HEK293 (cell line): Measurements from ENCODE around the gene TMEM273.

Experiments used
- CTCF ChIA-PET: fragments of 350-600 bp; formaldehyde crosslinking; extraction: SDS; loops from one replicate; lab custom pipeline; 2021; ENCODE audit warnings: antibody characterized with exemption; lab: Yijun Ruan, JAX
- POLR2A ChIA-PET: fragments of 300-600 bp; formaldehyde crosslinking; extraction: SDS; loops from one replicate; lab custom pipeline; 2020; ENCODE audit warnings: antibody characterized with exemption, inconsistent platforms; lab: Yijun Ruan, JAX
- H3K27ac ChIP-seq: fragments of 200-500 bp; sonication (Bioruptor generic); 2 replicates; pipeline ENCODE4 v1.5.1; 2014; ENCODE audit warnings: low read depth, low read length, control low read depth, inconsistent platforms; ENCODE audit errors: extremely low read depth
- H3K36me3 ChIP-seq, 2 experiments: fragments of 200-500 bp in 1 of 2; sonication (Bioruptor generic) in 1 of 2; 1 replicate in 1 of 2; 2 replicates in 1 of 2; pipeline ENCODE4 v1.5.1; 2014 to 2017; ENCODE audit warnings: inconsistent platforms in 2 of 2, low read length in 2 of 2; ENCODE audit not compliant: control insufficient read depth in 2 of 2, insufficient read depth in 1 of 2
- H3K4me1 ChIP-seq: fragments of 200-500 bp; sonication (Bioruptor generic); 2 replicates; pipeline ENCODE4 v1.5.1; 2014; ENCODE audit warnings: mild to moderate bottlenecking, low read length, inconsistent platforms; ENCODE audit not compliant: control insufficient read depth, insufficient read depth
- H3K4me3 ChIP-seq: 2 replicates; pipeline ENCODE4 v1.5.1; 2011; ENCODE audit warnings: low read depth, mild to moderate bottlenecking, control low read depth, low read length, moderate library complexity
- H3K9me3 ChIP-seq: fragments of 200-500 bp; sonication (Bioruptor generic); 2 replicates; pipeline ENCODE4 v1.5.1; 2014; ENCODE audit warnings: low read depth, low read length, inconsistent platforms; ENCODE audit not compliant: control insufficient read depth, insufficient read depth
- GFI1B ChIP-seq: fragments of 450-650 bp; formaldehyde crosslinking; IDR thresholded peaks from 2 replicates; pipeline ENCODE4 v1.5.1; 2016; ENCODE audit warnings: missing biosample characterization, missing genetic modification characterization
- HOXC10 ChIP-seq: sonication (generic); formaldehyde crosslinking; IDR thresholded peaks from 2 replicates; pipeline ENCODE4 v1.8.1; 2023; ENCODE audit warnings: mild to moderate bottlenecking, missing genetic modification reagents
- HOXD13 ChIP-seq: sonication (generic); formaldehyde crosslinking; IDR thresholded peaks from 2 replicates; pipeline ENCODE4 v1.8.0; 2022; ENCODE audit warnings: missing genetic modification reagents, borderline replicate concordance
- SP3 ChIP-seq: fragments of 450-650 bp; formaldehyde crosslinking; IDR thresholded peaks from 2 replicates; pipeline ENCODE4 v1.5.1; 2016; ENCODE audit warnings: missing biosample characterization, missing genetic modification characterization
- TCF7L2 ChIP-seq: IDR thresholded peaks from 2 replicates; pipeline ENCODE4 v1.6.1; 2011; ENCODE audit warnings: low read depth, mild to moderate bottlenecking, inconsistent platforms, low read length, moderate library complexity, borderline replicate concordance
- ZBTB21 ChIP-seq: fragments of 450-650 bp; formaldehyde crosslinking; IDR thresholded peaks from 2 replicates; pipeline ENCODE4 v1.5.1; 2017; ENCODE audit warnings: missing biosample characterization, missing genetic modification characterization
- ZBTB49 ChIP-seq: fragments of 450-650 bp; formaldehyde crosslinking; IDR thresholded peaks from 2 replicates; pipeline ENCODE4 v1.5.1; 2016; ENCODE audit warnings: missing biosample characterization, missing genetic modification characterization, low read depth
- ZFP37 ChIP-seq: fragments of 450-650 bp; formaldehyde crosslinking; IDR thresholded peaks from 2 replicates; pipeline ENCODE4 v1.5.1; 2016; ENCODE audit warnings: missing biosample characterization, missing genetic modification characterization
- ZFP69B ChIP-seq: fragments of 450-650 bp; formaldehyde crosslinking; IDR thresholded peaks from 2 replicates; pipeline ENCODE4 v1.5.1; 2016; ENCODE audit warnings: missing biosample characterization, missing genetic modification characterization
- ZNF211 ChIP-seq: fragments of 450-650 bp; formaldehyde crosslinking; IDR thresholded peaks from 2 replicates; pipeline ENCODE4 v1.5.1; 2016; ENCODE audit warnings: low read depth, missing biosample characterization, missing genetic modification characterization
- ZNF280D ChIP-seq: fragments of 450-650 bp; formaldehyde crosslinking; IDR thresholded peaks from 2 replicates; pipeline ENCODE4 v1.5.1; 2016; ENCODE audit warnings: missing biosample characterization, missing genetic modification characterization
- ZNF335 ChIP-seq: fragments of 450-650 bp; formaldehyde crosslinking; conservative IDR thresholded peaks from 2 replicates; pipeline ENCODE4 v1.5.1; 2016; ENCODE audit warnings: missing biosample characterization, missing genetic modification characterization
- ZNF362 ChIP-seq: fragments of 450-650 bp; formaldehyde crosslinking; IDR thresholded peaks from 2 replicates; pipeline ENCODE4 v1.5.1; 2016; ENCODE audit warnings: missing biosample characterization, missing genetic modification characterization
- ZNF433 ChIP-seq: fragments of 450-650 bp; formaldehyde crosslinking; IDR thresholded peaks from 2 replicates; pipeline ENCODE4 v1.5.1; 2016; ENCODE audit warnings: missing biosample characterization, missing genetic modification characterization, low read depth
- ZNF501 ChIP-seq: fragments of 450-650 bp; formaldehyde crosslinking; IDR thresholded peaks from 2 replicates; pipeline ENCODE4 v1.5.1; 2016; ENCODE audit warnings: missing biosample characterization, missing genetic modification characterization
- ZNF544 ChIP-seq: fragments of 450-650 bp; formaldehyde crosslinking; IDR thresholded peaks from 2 replicates; pipeline ENCODE4 v1.5.0; 2017; ENCODE audit warnings: missing biosample characterization, missing genetic modification characterization
- ZNF629 ChIP-seq: fragments of 450-650 bp; formaldehyde crosslinking; IDR thresholded peaks from 2 replicates; pipeline ENCODE4 v1.5.1; 2017; ENCODE audit warnings: missing biosample characterization, missing genetic modification characterization
- ZNF707 ChIP-seq: fragments of 450-650 bp; formaldehyde crosslinking; IDR thresholded peaks from 2 replicates; pipeline ENCODE4 v1.5.1; 2016; ENCODE audit warnings: missing biosample characterization, missing genetic modification characterization
- ZNF777 ChIP-seq: fragments of 450-650 bp; formaldehyde crosslinking; IDR thresholded peaks from 2 replicates; pipeline ENCODE4 v1.5.1; 2017; ENCODE audit warnings: missing biosample characterization, missing genetic modification characterization, borderline replicate concordance
- ZSCAN5A ChIP-seq: fragments of 450-650 bp; formaldehyde crosslinking; IDR thresholded peaks from 2 replicates; pipeline ENCODE4 v1.5.1; 2016; ENCODE audit warnings: missing biosample characterization, missing genetic modification characterization

TMEM273 gene

GRCh38 chr10:49183596-49184542 is 4.3 kb downstream of the TMEM273 start:
- Histone ChIP-seq H3K4me3 (no peak overlapping the region), H3K9me3 (no peaks in the 10 kb centered on the region), H3K27ac (no peak overlapping the region), H3K36me3 (no peaks in the 10 kb centered on the region), H3K4me1 (no peaks in the 10 kb centered on the region)
- ChIA-PET CTCF (no interaction called here), POLR2A (no interaction called here)
- no peak for TF ChIP-seq GFI1B (tag by site-specific recombination)
- no peak for TF ChIP-seq ZNF777
- TF ChIP-seq ZNF629 (tag by site-specific recombination) = no peak
- no peak for TF ChIP-seq ZBTB49
- no peak for TF ChIP-seq ZNF362
- TF ChIP-seq ZFP37 = no peak
- TF ChIP-seq SP3 (tag by site-specific recombination) = no peak
- TF ChIP-seq HOXD13 (CRISPR knock-in tag) = no peak
- TF ChIP-seq TCF7L2 = no peak
- TF ChIP-seq ZSCAN5A (tag by site-specific recombination) = no peak
- no peak for TF ChIP-seq ZNF280D (tag by site-specific recombination)
- TF ChIP-seq ZFP69B (tag by site-specific recombination) = no peak
- no peak for TF ChIP-seq ZBTB21 (tag by site-specific recombination)
- TF ChIP-seq ZNF211 = no peak
- no peak for TF ChIP-seq ZNF501 (tag by site-specific recombination)
- no peak for TF ChIP-seq ZNF335 (tag by site-specific recombination)
- no peak for TF ChIP-seq ZNF544 (tag by site-specific recombination)
- no peak for TF ChIP-seq ZNF707 (tag by site-specific recombination)
- no peak for TF ChIP-seq ZNF433 (tag by site-specific recombination)
- TF ChIP-seq HOXC10 (CRISPR knock-in tag) = no peak
